Activated CD8-positive, alpha-beta memory T cell treated with anti-CD3 and anti-CD28 coated beads, Interleukin-2, amount 50 U/mL, for 48 hours (primary cell): Measurements from ENCODE around the gene RYR2.

ENCODE experiments used
- DNase-seq: peaks from one replicate; pipeline ENCODE4 v3.0.0-alpha.2; 2020

The RYR2 gene

DNA sequence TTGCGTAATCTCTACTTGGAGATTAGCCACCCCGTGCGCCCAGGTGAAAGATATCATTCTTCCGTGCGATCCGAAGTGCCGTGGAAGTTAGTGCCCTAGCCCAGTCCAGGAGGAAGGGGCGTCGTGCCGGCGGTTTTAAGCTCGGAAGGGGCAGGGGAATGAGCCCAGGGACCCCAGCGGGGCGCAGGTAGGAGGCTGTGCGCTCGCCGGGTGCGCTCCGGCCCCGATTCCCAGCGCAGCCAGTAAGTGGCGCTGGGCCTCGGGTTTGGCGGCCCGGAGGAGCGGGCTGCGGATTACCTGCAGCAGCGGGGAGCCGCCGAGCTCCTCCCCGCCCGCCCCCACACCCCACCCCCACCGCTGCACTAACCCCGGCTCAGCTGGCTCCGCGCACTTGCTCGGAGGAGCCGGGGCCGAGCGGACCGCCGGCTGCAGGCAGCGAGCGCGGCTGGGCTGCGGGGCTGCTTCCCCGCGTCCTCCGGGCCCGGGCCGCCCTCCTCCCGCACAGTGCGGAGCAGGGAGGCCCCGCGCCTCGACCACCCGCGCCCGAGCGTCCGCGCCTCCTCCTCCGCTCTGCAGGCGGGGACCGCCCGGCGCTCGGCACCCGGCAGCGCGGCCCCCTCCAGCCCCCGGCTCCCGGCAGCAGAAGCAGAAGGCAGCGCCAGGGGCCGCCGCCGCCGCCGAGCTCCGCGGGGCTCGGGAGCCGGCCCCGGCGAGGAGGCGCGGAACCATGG lies at the start of gene RYR2:
Gene RYR2, plus strand, starts transcription at position 390 of the 731 bp plus-strand sequence. Its CDS starts 338 bp downstream, at position 728.
- peak; percentile 55 for DNase-seq

GRCh38 chr1:236992449-236992848 lies 49.5 kb upstream of the RYR2 start:
- DNase-seq: no peak

DNA sequence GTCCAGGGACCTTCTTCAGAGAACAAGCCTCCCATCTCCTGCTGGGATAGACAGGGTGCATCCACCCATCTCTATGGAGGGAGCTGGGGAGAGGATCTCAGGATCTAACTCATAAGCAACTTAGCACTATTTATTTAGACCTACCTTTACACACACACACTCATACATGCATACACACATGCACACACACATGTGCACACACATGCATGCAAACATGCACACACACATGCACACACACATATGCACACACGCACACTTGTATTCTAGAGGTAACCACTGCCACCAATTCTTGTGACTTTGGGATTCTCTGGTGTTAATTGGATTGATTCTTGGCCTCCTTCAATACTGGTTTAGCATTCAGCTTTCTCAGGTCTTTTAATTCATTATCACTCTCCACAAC lies 47.5 kb upstream of the RYR2 start:
- DNase-seq: no peak

DNA sequence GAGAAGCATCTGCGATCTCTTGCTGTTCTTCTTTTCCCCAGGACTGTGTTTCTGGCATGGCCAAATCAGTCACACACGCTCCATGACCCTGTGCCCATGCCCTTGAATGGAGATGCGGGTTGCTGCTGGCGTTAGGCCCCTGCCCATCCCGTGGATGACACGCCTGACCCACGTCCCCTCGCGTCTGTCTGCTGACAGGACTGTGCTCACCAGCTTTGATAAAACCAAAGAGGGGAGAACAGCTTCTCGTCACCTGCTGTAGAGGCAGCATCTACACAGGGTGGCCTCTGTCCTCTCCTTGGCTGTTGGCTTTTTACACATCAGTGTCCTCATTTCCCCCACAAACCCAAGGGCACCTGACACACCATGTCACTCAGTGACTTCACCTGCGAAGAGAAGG lies 44.6 kb upstream of the RYR2 start:
- no peak for DNase-seq

- no peak for DNase-seq
Measured at GRCh38 chr1:236997882-236998281, 44.1 kb upstream of the RYR2 start.

GRCh38 chr1:236998546-236998945 lies 43.4 kb upstream of the RYR2 start:
- DNase-seq: no peak

DNA sequence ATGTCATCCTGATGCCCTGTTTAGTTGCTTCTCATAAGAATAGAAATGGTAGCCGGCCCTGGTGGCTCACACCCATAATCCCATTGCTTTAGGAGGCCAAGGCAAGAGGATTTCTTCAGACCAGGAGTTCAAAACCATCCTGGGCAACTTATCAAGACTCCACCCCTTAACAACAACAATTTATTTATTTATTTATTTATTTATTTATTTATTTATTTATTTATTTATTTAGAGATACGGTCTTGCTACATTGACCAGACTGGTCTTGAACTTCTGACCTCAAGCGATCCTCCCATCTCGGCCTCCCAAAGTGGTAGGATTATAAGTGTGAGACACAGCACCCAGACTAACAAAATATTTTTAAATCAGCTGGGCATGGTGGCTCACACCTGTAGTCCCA lies 41.8 kb upstream of the RYR2 start:
- no peak for DNase-seq

DNA sequence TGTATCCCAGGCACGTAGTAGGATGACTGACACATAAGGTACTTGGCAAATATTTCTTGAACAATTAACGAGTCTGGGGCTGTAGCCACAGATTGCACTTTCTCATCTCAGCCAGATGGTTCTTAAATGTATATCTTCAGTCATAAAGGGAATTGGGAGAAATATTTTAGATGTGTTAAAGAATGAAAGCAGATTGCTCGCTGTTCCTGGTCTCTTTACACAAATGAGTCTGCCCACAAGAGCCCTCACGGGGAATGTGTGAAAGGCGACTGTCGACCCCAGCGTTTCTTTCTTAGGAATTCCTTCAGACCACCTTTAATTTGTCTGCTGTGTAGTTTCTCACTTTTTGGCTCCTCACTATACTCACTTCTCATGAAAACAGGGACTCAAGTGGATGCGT lies 38.5 kb upstream of the RYR2 start:
- DNase-seq: no peak

GRCh38 chr1:237004116-237004515 lies 37.9 kb upstream of the RYR2 start, which contains the start of gene MT1HL1:
Gene MT1HL1, minus strand, starts transcription at chr1:237004441. Its CDS starts 69 bp downstream, at chr1:237004372.
- no peak for DNase-seq

GRCh38 chr1:237005674-237006073 lies 36.3 kb upstream of the RYR2 start:
- DNase-seq: no peak

GRCh38 chr1:237007147-237007881 lies 34.7 kb upstream of the RYR2 start:
- DNase-seq: no peak

DNA sequence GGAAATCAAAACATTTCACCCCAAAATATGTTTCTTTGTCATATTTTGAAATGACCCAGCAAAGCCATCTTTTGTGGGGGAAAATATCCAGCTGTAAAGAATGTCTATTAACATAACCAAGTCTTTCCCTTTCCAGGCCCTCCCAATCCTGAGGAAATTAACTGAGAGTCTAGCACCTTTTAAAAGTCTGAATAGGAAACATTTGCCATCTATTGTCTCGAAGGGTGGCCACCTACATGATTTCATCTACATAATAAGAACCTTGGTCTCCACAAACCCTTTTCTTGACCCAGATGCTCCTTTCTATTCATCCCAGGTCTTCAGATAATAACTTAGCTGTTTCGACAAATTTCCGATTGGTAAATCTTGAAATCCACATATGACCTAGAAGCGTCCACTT lies 32.4 kb upstream of the RYR2 start:
- no peak for DNase-seq

GRCh38 chr1:237011432-237011831 lies 30.6 kb upstream of the RYR2 start:
- DNase-seq: no peak

GRCh38 chr1:237012361-237012760 lies 29.6 kb upstream of the RYR2 start:
- no peak for DNase-seq

GRCh38 chr1:237012788-237013383 lies 29.1 kb upstream of the RYR2 start:
- no peak for DNase-seq

- DNase-seq: no peak
Measured at GRCh38 chr1:237013608-237014007, 28.4 kb upstream of the RYR2 start.

GRCh38 chr1:237016626-237017025 lies 25.4 kb upstream of the RYR2 start:
- DNase-seq: no peak

DNA sequence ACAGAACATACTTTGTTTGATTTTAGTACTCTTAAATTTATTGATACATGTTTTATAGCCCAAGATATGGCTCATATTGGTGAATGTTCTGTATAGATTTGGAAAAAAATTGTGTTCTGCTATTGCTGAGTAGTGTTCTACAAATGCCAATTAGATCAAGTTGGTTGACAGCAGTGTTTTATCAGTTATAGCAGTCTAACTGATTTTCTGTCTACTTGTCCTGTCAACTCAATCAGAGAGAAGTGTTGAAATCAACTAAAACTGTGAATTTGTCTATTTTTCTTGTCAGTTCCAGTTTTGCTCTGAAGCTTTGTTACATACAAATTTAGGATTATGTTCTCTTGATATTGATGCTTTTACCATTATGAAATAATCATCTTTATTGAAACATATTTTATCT lies 23.1 kb upstream of the RYR2 start:
- no peak for DNase-seq

GRCh38 chr1:237025358-237026074 lies 16.5 kb upstream of the RYR2 start:
- no peak for DNase-seq

- no peak for DNase-seq
Measured at GRCh38 chr1:237029240-237029639, 12.7 kb upstream of the RYR2 start.

- no peak for DNase-seq
Measured at GRCh38 chr1:237029850-237030535, 12.0 kb upstream of the RYR2 start.

DNA sequence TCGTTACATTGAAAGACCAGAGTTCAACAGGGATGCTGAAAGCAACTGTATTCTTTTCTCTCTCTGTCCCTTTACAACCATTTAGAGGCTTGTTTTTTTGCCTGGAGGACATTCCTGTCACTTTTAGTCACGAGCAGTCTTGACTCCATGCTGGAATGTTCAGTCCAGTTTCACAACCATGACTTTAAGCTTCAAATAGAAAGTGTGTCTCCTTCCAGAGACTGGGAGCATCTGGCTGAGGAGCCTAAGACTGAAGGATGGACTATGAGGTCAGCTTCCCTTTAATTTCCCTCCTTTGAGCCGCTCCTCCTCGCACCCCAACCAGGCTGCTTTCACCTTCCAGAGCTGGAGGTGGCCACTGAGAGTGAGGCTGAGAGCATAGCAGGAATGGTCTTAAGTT lies 10.5 kb upstream of the RYR2 start:
- no peak for DNase-seq

DNA sequence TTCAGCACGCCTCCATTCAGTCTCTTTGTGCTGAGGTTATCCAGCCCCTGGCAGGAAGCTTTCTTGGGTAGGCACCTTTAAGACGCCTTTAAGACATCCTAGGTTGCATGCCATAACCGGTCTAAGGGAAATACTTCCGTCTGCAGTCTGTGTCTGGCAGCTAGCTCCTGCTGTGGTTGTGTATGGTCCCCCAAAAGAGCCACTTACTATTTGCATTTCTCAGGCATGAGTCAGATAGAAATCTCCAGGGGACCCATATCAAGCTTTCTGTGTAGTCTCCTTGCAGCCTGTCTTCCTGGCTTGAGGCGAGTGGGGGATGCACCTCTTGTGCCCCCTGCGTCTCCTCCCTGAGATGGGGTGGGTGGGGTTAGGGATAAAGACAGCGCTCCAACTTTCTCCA lies 10.0 kb upstream of the RYR2 start:
- DNase-seq: no peak
